RWPE2 (cell line): ENCODE results near the gene INVS.

Source experiments
- ATAC-seq: fragments of 200-7000 bp; cut with Tn5 transposase; 3 replicates; pipeline ENCODE4 v1.9.1; 2021; ENCODE audit warnings: low read depth
- DNase-seq: peaks from one replicate; pipeline ENCODE4 v3.0.0-alpha.2; 2020; ENCODE audit warnings: low spot score
- H3K27ac ChIP-seq: fragments of 450-650 bp; 2 replicates; pipeline ENCODE4 v1.5.1; 2017; ENCODE audit warnings: mild to moderate bottlenecking; ENCODE audit not compliant: poor library complexity, severe bottlenecking
- H3K27me3 ChIP-seq: fragments of 250-450 bp; sonication (Bioruptor Pico); 2 replicates; pipeline ENCODE4 v1.5.1; 2021; ENCODE audit warnings: mild to moderate bottlenecking, moderate library complexity; ENCODE audit not compliant: insufficient read depth, poor library complexity, severe bottlenecking
- H3K36me3 ChIP-seq: fragments of 250-450 bp; sonication (Bioruptor Pico); 2 replicates; pipeline ENCODE4 v1.5.1; 2020; ENCODE audit warnings: low read depth, mild to moderate bottlenecking, moderate library complexity
- H3K4me1 ChIP-seq: fragments of 250-450 bp; sonication (Bioruptor Pico); 2 replicates; pipeline ENCODE4 v1.5.1; 2021; ENCODE audit warnings: mild to moderate bottlenecking, moderate library complexity; ENCODE audit not compliant: insufficient read depth, poor library complexity, severe bottlenecking
- H3K4me3 ChIP-seq: fragments of 250-450 bp; sonication (Bioruptor Pico); 2 replicates; pipeline ENCODE4 v1.5.1; 2021; ENCODE audit warnings: mild to moderate bottlenecking, moderate library complexity; ENCODE audit not compliant: severe bottlenecking
- H3K9me3 ChIP-seq: fragments of 250-450 bp; sonication (Bioruptor Pico); 2 replicates; pipeline ENCODE4 v1.5.1; 2021; ENCODE audit warnings: mild to moderate bottlenecking, moderate library complexity; ENCODE audit not compliant: severe bottlenecking
- CTCF ChIP-seq: fragments of 450-650 bp; IDR thresholded peaks from one replicate; pipeline ENCODE4 v1.5.1; 2017; ENCODE audit warnings: mild to moderate bottlenecking, moderate library complexity; ENCODE audit not compliant: poor library complexity, severe bottlenecking

INVS gene

GRCh38 chr9:100269656-100270055, 170.6 kb downstream of the INVS start:
- no peak for TF ChIP-seq CTCF
- DNase-seq (no peak), ATAC-seq (no peak)
- Histone ChIP-seq H3K27me3 (no peaks in the 10 kb centered on the region), H3K4me3 (no peak overlapping the region), H3K36me3 (peaks cover 21% of the 10 kb centered on the region), H3K9me3 (no peaks in the 10 kb centered on the region), H3K4me1 (no peaks in the 10 kb centered on the region), H3K27ac (no peak overlapping the region)

DNA sequence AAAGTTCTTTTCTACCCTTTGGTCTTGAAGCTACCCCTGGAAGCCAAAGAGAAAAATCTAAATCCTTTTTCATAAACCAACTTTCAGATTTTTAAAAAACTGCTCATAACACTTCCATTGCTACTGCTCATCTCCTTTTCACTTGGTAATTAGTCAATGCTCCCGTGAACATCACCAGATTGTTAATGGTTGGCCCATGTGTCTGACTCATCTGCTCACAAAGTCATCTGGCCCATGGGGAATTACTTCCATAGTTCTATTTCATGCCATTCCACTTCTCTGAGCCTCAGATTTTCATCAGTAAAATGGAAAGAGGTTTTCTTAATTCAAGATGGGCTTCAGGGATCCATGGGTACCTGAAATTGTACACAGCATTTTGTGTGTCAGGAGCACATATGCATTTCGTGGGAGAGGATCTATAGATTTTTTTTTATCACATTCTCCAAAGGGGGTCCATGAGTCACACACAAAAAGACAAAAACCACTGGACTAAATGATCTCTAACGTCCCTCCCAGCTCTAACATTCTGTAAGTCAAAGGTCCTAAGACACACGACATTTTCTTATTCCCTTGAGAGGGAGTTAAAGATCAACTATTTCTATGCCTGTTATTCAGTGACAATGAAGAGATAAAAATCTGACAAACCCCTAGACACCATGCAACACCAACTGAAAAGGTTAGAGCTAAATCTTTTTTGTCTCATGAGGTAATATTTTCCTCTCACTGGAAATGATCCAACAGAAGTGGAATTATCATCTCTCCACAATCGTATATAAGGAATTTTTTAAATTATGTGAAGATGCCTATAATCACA, 178.3 kb downstream of the INVS start:
- H3K27me3 ChIP-seq: no peaks in the 10 kb centered on the region
- no peak overlapping the region for H3K27ac ChIP-seq
- H3K4me1 ChIP-seq: no peaks in the 10 kb centered on the region
- DNase-seq: no peak
- peaks cover 19% of the 10 kb centered on the region for H3K36me3 ChIP-seq
- no peak for TF ChIP-seq CTCF
- no peaks in the 10 kb centered on the region for H3K9me3 ChIP-seq
- H3K4me3 ChIP-seq: no peak overlapping the region
- no peak; the same call in 2 of the 3 replicates for ATAC-seq

- Histone ChIP-seq H3K9me3 (peaks cover 3% of the 10 kb centered on the region), H3K4me3 (no peak overlapping the region), H3K4me1 (no peaks in the 10 kb centered on the region), H3K27me3 (no peaks in the 10 kb centered on the region), H3K36me3 (peaks cover 33% of the 10 kb centered on the region), H3K27ac (no peak overlapping the region)
- ATAC-seq (no peak), DNase-seq (no peak)
- no peak for TF ChIP-seq CTCF
These were observed 182.0 kb downstream of the INVS start for GRCh38 chr9:100281066-100281465.

GRCh38 chr9:100281676-100282387, 182.8 kb downstream of the INVS start:
- Histone ChIP-seq H3K36me3 (peaks cover 40% of the 10 kb centered on the region), H3K27ac (no peak overlapping the region), H3K9me3 (peaks cover 3% of the 10 kb centered on the region), H3K27me3 (no peaks in the 10 kb centered on the region), H3K4me1 (no peaks in the 10 kb centered on the region), H3K4me3 (no peak overlapping the region)
- ATAC-seq (no peak), DNase-seq (no peak)
- TF ChIP-seq CTCF: no peak

DNA sequence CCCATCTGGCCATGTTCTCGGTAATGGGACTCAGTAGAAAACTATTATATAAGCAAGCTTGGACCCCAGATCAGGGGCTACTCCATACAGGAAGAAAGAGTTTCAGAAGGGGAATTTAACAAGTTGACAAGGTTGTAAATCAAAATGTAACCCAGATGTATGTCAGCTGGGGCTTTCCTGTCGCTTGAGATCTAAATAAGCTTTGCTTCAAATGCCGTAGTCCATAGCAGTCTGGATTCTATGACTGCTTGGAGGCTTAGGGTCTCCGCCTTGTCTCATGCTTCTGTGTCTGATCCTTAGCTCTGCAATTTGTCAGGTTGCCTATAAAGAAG, 183.3 kb downstream of the INVS start:
- H3K36me3 ChIP-seq: peaks cover 44% of the 10 kb centered on the region
- no peak overlapping the region for H3K4me3 ChIP-seq
- DNase-seq (no peak), ATAC-seq (no peak)
- no peaks in the 10 kb centered on the region for H3K27me3 ChIP-seq
- H3K27ac ChIP-seq: no peak overlapping the region
- H3K9me3 ChIP-seq: peaks cover 3% of the 10 kb centered on the region
- no peak for TF ChIP-seq CTCF
- H3K4me1 ChIP-seq: no peaks in the 10 kb centered on the region
